WTC11 (cell line): ENCODE measurements around the gene IFNA1. TPM values are rescaled to one million over a fixed set of nuclear protein-coding genes. Genes with fewer than 3 reads are reported as not detected.
A peak's percentile ranks its signal among the peaks of the same experiment; 100 is the strongest.

ENCODE experiments used
- ATAC-seq: fragments of 200-7000 bp; cut with Tn5 transposase; 2 replicates; pipeline ENCODE4 v1.10.0; 2021; ENCODE audit warnings: mild to moderate bottlenecking, moderate library complexity
- CTCF ChIA-PET: fragments of 300-600 bp; sonication (Branson Sonifier 250); formaldehyde crosslinking; loops from one replicate; lab custom pipeline; 2021; ENCODE audit warnings: antibody characterized with exemption; lab: Charles Lee
- POLR2A ChIA-PET: fragments of 350-600 bp; sonication (Branson Sonifier 250); formaldehyde crosslinking; loops from one replicate; lab custom pipeline; 2021; ENCODE audit warnings: antibody characterized with exemption; lab: Charles Lee
- DNase-seq: peaks from one replicate; pipeline ENCODE4 v3.0.0; 2021; ENCODE audit warnings: low spot score
- H3K27ac Mint-ChIP-seq: 2 replicates; pipeline ENCODE4 v1.8.0; 2021; ENCODE audit warnings: mixed read lengths
- H3K27me3 Mint-ChIP-seq: 2 replicates; pipeline ENCODE4 v1.8.0; 2021; ENCODE audit warnings: low read depth, mild to moderate bottlenecking, moderate library complexity, mixed read lengths
- H3K36me3 Mint-ChIP-seq: 2 replicates; pipeline ENCODE4 v1.8.0; 2021; ENCODE audit warnings: mixed read lengths
- H3K4me1 Mint-ChIP-seq: 2 replicates; pipeline ENCODE4 v1.8.0; 2022; ENCODE audit warnings: mixed read lengths
- H3K4me3 Mint-ChIP-seq: 2 replicates; pipeline ENCODE4 v1.8.0; 2021; ENCODE audit warnings: mild to moderate bottlenecking, moderate library complexity, mixed read lengths
- H3K9me3 Mint-ChIP-seq: 2 replicates; pipeline ENCODE4 v1.8.0; 2021; ENCODE audit warnings: mixed read lengths
- ARID4B ChIP-seq: sonication (generic); formaldehyde crosslinking; IDR thresholded peaks from 2 replicates; pipeline ENCODE4 v1.8.0; 2023; ENCODE audit warnings: missing genetic modification reagents, mild to moderate bottlenecking, borderline replicate concordance
- ATF6 ChIP-seq: sonication (generic); formaldehyde crosslinking; IDR thresholded peaks from 2 replicates; pipeline ENCODE4 v1.8.1; 2023; ENCODE audit warnings: mild to moderate bottlenecking, missing genetic modification reagents
- E2F5 ChIP-seq: sonication (generic); formaldehyde crosslinking; IDR thresholded peaks from 2 replicates; pipeline ENCODE4 v1.8.1; 2022; ENCODE audit warnings: mild to moderate bottlenecking, moderate library complexity, missing genetic modification reagents
- EMX1 ChIP-seq: fragments of 250-450 bp; sonication (Bioruptor Pico); IDR thresholded peaks from 2 replicates; pipeline ENCODE4 v1.8.0; 2021; ENCODE audit warnings: mild to moderate bottlenecking
- FOXP4 ChIP-seq: sonication (generic); formaldehyde crosslinking; IDR thresholded peaks from 2 replicates; pipeline ENCODE4 v1.8.0; 2022; ENCODE audit warnings: mild to moderate bottlenecking, missing genetic modification reagents
- IRF1 ChIP-seq: sonication (generic); formaldehyde crosslinking; IDR thresholded peaks from 2 replicates; pipeline ENCODE4 v1.8.0; 2023; ENCODE audit warnings: missing genetic modification reagents
- IRF2 ChIP-seq: sonication (generic); formaldehyde crosslinking; IDR thresholded peaks from 2 replicates; pipeline ENCODE4 v1.8.0; 2022; ENCODE audit warnings: low read depth, missing genetic modification reagents, borderline replicate concordance
- MYBL2 ChIP-seq: sonication (generic); formaldehyde crosslinking; IDR thresholded peaks from 2 replicates; pipeline ENCODE4 v1.8.1; 2023; ENCODE audit warnings: mild to moderate bottlenecking, moderate library complexity, missing genetic modification reagents
- NR1H2 ChIP-seq: sonication (generic); formaldehyde crosslinking; IDR thresholded peaks from 2 replicates; pipeline ENCODE4 v1.9.0; 2021; ENCODE audit warnings: mild to moderate bottlenecking, moderate library complexity, missing genetic modification reagents
- NR2C2 ChIP-seq: sonication (generic); formaldehyde crosslinking; IDR thresholded peaks from 2 replicates; pipeline ENCODE4 v1.8.0; 2022; ENCODE audit warnings: mild to moderate bottlenecking, missing genetic modification reagents
- NR3C1 ChIP-seq: sonication (generic); formaldehyde crosslinking; conservative IDR thresholded peaks from 2 replicates; pipeline ENCODE4 v1.8.1; 2023; ENCODE audit warnings: low read depth, mild to moderate bottlenecking, missing genetic modification reagents
- total RNA-seq: library from RNA; stranded (reverse); gene quantifications from 3 replicates; pipeline ENCODE4 v1.2.3, GENCODE V29; 2021

Gene IFNA1
- total RNA-seq, 1 experiment from 2014 or later: not detected

GRCh38 chr9:21392270-21392669 lies 48.0 kb upstream of the IFNA1 start:
- H3K4me1 Mint-ChIP-seq: peaks cover 2% of the 10 kb centered on the region; the same call in 1 of the 2 replicates
- H3K27ac Mint-ChIP-seq: no peak overlapping the region

More at GRCh38 chr9:21392270-21392669, 48.0 kb upstream of the IFNA1 start:
- ATAC-seq (peak; percentile 96), DNase-seq (no peak)
- TF ChIP-seq MYBL2 (no peak), ARID4B (CRISPR knock-in tag) (no peak), NR2C2 (no peak), NR3C1 (no peak), ATF6 (CRISPR knock-in tag) (no peak), NR1H2 (CRISPR knock-in tag) (no peak), E2F5 (no peak), IRF2 (no peak), IRF1 (CRISPR knock-in tag) (no peak), FOXP4 (CRISPR knock-in tag) (no peak), EMX1 (no peak)
- H3K4me3 Mint-ChIP-seq: no peak overlapping the region
- CTCF ChIA-PET: interaction anchor here (0.6 to 2.5 kb wide), 21 partner anchors 11 to 209 kb away, joined by 3 to 19 read pairs (median 5); partner anchors contain the start of gene KLHL9
- H3K36me3 Mint-ChIP-seq: no peaks in the 10 kb centered on the region
- POLR2A ChIA-PET: no interaction called here
- peaks cover 32% of the 10 kb centered on the region for H3K27me3 Mint-ChIP-seq
- no peaks in the 10 kb centered on the region for H3K9me3 Mint-ChIP-seq
